AG04449 (cell line): ENCODE data around the gene GBGT1.
"Not testable (repeated sequence)": the region's sequence is repeated elsewhere in the genome, so short reads cannot be mapped to it uniquely, and the experiment has no call there.

Experiments used
- CTCF ChIA-PET: fragments of 350-600 bp; formaldehyde crosslinking; extraction: SDS; loops from one replicate; lab custom pipeline; 2021; ENCODE audit warnings: antibody characterized with exemption; lab: Yijun Ruan, JAX
- POLR2A ChIA-PET: fragments of 400-600, 350-600 bp; formaldehyde crosslinking; extraction: SDS; loops from one replicate; lab custom pipeline; 2020; ENCODE audit warnings: antibody characterized with exemption, inconsistent platforms; lab: Yijun Ruan, JAX
- DNase-seq: peaks from one replicate; pipeline ENCODE4 v3.0.0-alpha.2; 2010; ENCODE audit warnings: low read depth, low spot score
- H3K4me3 ChIP-seq: 2 replicates; pipeline ENCODE4 v1.5.1; 2011; ENCODE audit warnings: low read depth, mild to moderate bottlenecking, control low read depth, low read length
- CTCF ChIP-seq: IDR thresholded peaks from one replicate; pipeline ENCODE4 v1.5.1; 2011; ENCODE audit warnings: mild to moderate bottlenecking, moderate library complexity, low read length, control low read depth, inconsistent platforms; ENCODE audit not compliant: insufficient read depth; ENCODE audit errors: missing control alignments

GBGT1 gene

GRCh38 chr9:133163504-133164172 lies at the start of gene GBGT1:
TSS of gene GBGT1 (minus strand) at chr9:133163914. CDS start at chr9:133162412, 1,502 bp downstream.
- no peak for TF ChIP-seq CTCF
- DNase-seq = no peak
- POLR2A ChIA-PET = interaction anchor here (1.1 kb wide), 1 partner anchor 9 kb away, joined by 4 read pairs; no protein-coding TSS in a partner anchor
- H3K4me3 ChIP-seq = peak within 1 kb of the TSS; percentile 66
- CTCF ChIA-PET = interaction anchor here (1.4 kb wide), 1 partner anchor 62 kb away, joined by 3 read pairs; no protein-coding TSS in a partner anchor

GRCh38 chr9:133210609-133211008 lies 46.9 kb upstream of the GBGT1 start:
- no peak for DNase-seq
- no peak for TF ChIP-seq CTCF
- ChIA-PET CTCF (no interaction called here), POLR2A (no interaction called here)
- no peak overlapping the region for H3K4me3 ChIP-seq

GRCh38 chr9:133210202-133210532 lies 46.5 kb upstream of the GBGT1 start:
- no peak for TF ChIP-seq CTCF
- ChIA-PET POLR2A (no interaction called here), CTCF (no interaction called here)
- no peak overlapping the region for H3K4me3 ChIP-seq
- DNase-seq = no peak

GRCh38 chr9:133209327-133210201 lies 45.9 kb upstream of the GBGT1 start:
- CTCF ChIA-PET, H3K4me3 ChIP-seq, DNase-seq, POLR2A ChIA-PET: not testable (repeated sequence)

GRCh38 chr9:133208880-133209300 lies 45.2 kb upstream of the GBGT1 start, which contains the start of gene OBP2B:
TSS of gene OBP2B (minus strand) at chr9:133209250. CDS start at chr9:133209199, 51 bp downstream.
- H3K4me3 ChIP-seq, POLR2A ChIA-PET, CTCF ChIA-PET, DNase-seq: not testable (repeated sequence)

- POLR2A ChIA-PET, DNase-seq, H3K4me3 ChIP-seq: not testable (repeated sequence)
- CTCF ChIA-PET = interaction anchor here (3.2 kb wide), 1 partner anchor 22 kb away, joined by 13 read pairs; no protein-coding TSS in a partner anchor
These were observed 44.6 kb upstream of the GBGT1 start for GRCh38 chr9:133208171-133208879.

- TF ChIP-seq CTCF = no peak
- POLR2A ChIA-PET = interaction anchor here (0.5 kb wide), 1 partner anchor 22 kb away, joined by 4 read pairs; no protein-coding TSS in a partner anchor
- no peak overlapping the region for H3K4me3 ChIP-seq
- CTCF ChIA-PET = interaction anchor here (1.1 to 3.2 kb wide), 2 partner anchors 21 to 47 kb away, joined by 3 to 13 read pairs; no protein-coding TSS in a partner anchor
- no peak for DNase-seq
These were observed 43.9 kb upstream of the GBGT1 start for GRCh38 chr9:133207540-133208170.
